ENCODE measurements around the gene CD300LG. TPM values are rescaled to one million over a fixed set of nuclear protein-coding genes. Genes with fewer than 3 reads are reported as not detected.

CD300LG gene
- total RNA-seq, 1 experiment from 2014 or later, result not detected

GRCh38 chr17:43800736-43801135 is 46.2 kb upstream of the CD300LG start:
- no peak for DNase-seq
- no peak overlapping the region for H3K27ac Mint-ChIP-seq (ENCODE audit: unreplicated experiment)
- ChIA-PET POLR2A (no interaction called here), CTCF (no interaction called here)
- no peak overlapping the region for H3K4me3 ChIP-seq (ENCODE audit: low read depth, low read length)
- H3K4me1 Mint-ChIP-seq (ENCODE audit: low read depth, unreplicated experiment), result peaks cover 34% of the 10 kb centered on the region
- H3K36me3 Mint-ChIP-seq (ENCODE audit: insufficient read depth, unreplicated experiment), result no peaks in the 10 kb centered on the region
- no peak for TF ChIP-seq CTCF (IDR thresholded peaks at IDR 0.05; ENCODE audit: insufficient read depth in 1 of 2, low read depth in 1 of 2, low read length in 1 of 2, severe bottlenecking in 1 of 2, unreplicated experiment in 1 of 2)
- intact Hi-C loops (cut with micrococcal nuclease; ENCODE audit: unreplicated experiment), result no loop called here
- no TSS peak for BruUV-seq (replicated peaks)
- H3K27me3 ChIP-seq (replicated peaks; ENCODE audit: control insufficient read depth, insufficient read depth, low read length), result no peaks in the 10 kb centered on the region
- H3K27me3 Mint-ChIP-seq (ENCODE audit: insufficient read depth, unreplicated experiment), result no peaks in the 10 kb centered on the region
- H3K4me3 Mint-ChIP-seq (ENCODE audit: unreplicated experiment), result no peak overlapping the region
- H3K9me3 ChIP-seq, result peaks cover 9% of the 10 kb centered on the region; the same call in 1 of the 2 replicates
- peaks cover 11% of the 10 kb centered on the region for H3K9me3 Mint-ChIP-seq (ENCODE audit: unreplicated experiment)
- peaks cover 22% of the 10 kb centered on the region for H3K4me1 ChIP-seq
- no peaks in the 10 kb centered on the region for H3K36me3 ChIP-seq (ENCODE audit: control insufficient read depth, insufficient read depth, low read length)

DNA sequence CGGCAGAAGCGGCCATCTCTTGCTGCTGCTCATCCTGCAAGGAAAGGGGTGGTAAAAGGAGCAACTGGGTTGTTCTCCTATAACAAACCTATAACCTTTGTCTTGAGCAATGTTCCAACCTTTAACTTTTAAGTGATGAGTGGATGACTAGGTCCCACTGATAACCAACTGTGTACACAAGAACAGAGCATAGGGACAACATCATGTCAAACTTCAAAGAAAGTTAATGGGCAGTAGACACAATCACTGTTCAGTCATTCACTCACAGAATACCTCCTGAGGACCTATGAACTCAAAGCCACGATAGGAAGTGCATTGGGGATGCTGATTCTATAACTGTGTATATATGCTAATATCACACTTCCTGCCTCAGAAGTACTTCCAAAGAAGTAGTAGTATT is 45.1 kb upstream of the CD300LG start:
- CTCF ChIA-PET, result no interaction called here
- H3K4me3 Mint-ChIP-seq (ENCODE audit: unreplicated experiment), result no peak overlapping the region

GRCh38 chr17:43803758-43804157 is 43.2 kb upstream of the CD300LG start:
- Mint-ChIP-seq H3K4me3 (ENCODE audit: unreplicated experiment) (no peak overlapping the region), H3K36me3 (ENCODE audit: insufficient read depth, unreplicated experiment) (no peaks in the 10 kb centered on the region), H3K27me3 (ENCODE audit: insufficient read depth, unreplicated experiment) (no peaks in the 10 kb centered on the region), H3K9me3 (ENCODE audit: unreplicated experiment) (no peaks in the 10 kb centered on the region), H3K4me1 (ENCODE audit: low read depth, unreplicated experiment) (peaks cover 34% of the 10 kb centered on the region), H3K27ac (ENCODE audit: unreplicated experiment) (no peak overlapping the region)
- ChIA-PET POLR2A (interaction anchor here (1.1 kb wide), 1 partner anchor 25 kb away, joined by 5 read pairs; the partner anchor contains the start of gene DUSP3), CTCF (no interaction called here)
- BruUV-seq (replicated peaks), result no TSS peak
- Histone ChIP-seq H3K4me1 (peaks cover 22% of the 10 kb centered on the region), H3K9me3 (no peaks in the 10 kb centered on the region), H3K27me3 (replicated peaks; ENCODE audit: control insufficient read depth, insufficient read depth, low read length) (no peaks in the 10 kb centered on the region), H3K4me3 (ENCODE audit: low read depth, low read length) (no peak overlapping the region), H3K36me3 (ENCODE audit: control insufficient read depth, insufficient read depth, low read length) (no peaks in the 10 kb centered on the region)
- intact Hi-C loops (cut with micrococcal nuclease; ENCODE audit: unreplicated experiment), result no loop called here
- no peak for TF ChIP-seq CTCF (IDR thresholded peaks at IDR 0.05; ENCODE audit: insufficient read depth in 1 of 2, low read depth in 1 of 2, low read length in 1 of 2, severe bottlenecking in 1 of 2, unreplicated experiment in 1 of 2)
- DNase-seq, result peak in 1 of 2 experiments; percentile 7

More for the DNA sequence above, 45.1 kb upstream of the CD300LG start:
- Histone ChIP-seq H3K27me3 (replicated peaks; ENCODE audit: control insufficient read depth, insufficient read depth, low read length) (no peaks in the 10 kb centered on the region), H3K9me3 (peaks cover 9% of the 10 kb centered on the region; the same call in 1 of the 2 replicates), H3K4me3 (ENCODE audit: low read depth, low read length) (no peak overlapping the region), H3K4me1 (peaks cover 22% of the 10 kb centered on the region), H3K36me3 (ENCODE audit: control insufficient read depth, insufficient read depth, low read length) (no peaks in the 10 kb centered on the region)
- intact Hi-C loops (cut with micrococcal nuclease; ENCODE audit: unreplicated experiment), result no loop called here
- Mint-ChIP-seq H3K36me3 (ENCODE audit: insufficient read depth, unreplicated experiment) (no peaks in the 10 kb centered on the region), H3K27ac (ENCODE audit: unreplicated experiment) (no peak overlapping the region), H3K4me1 (ENCODE audit: low read depth, unreplicated experiment) (peaks cover 34% of the 10 kb centered on the region), H3K9me3 (ENCODE audit: unreplicated experiment) (peaks cover 7% of the 10 kb centered on the region), H3K27me3 (ENCODE audit: insufficient read depth, unreplicated experiment) (no peaks in the 10 kb centered on the region)
- no peak for TF ChIP-seq CTCF (IDR thresholded peaks at IDR 0.05; ENCODE audit: insufficient read depth in 1 of 2, low read depth in 1 of 2, low read length in 1 of 2, severe bottlenecking in 1 of 2, unreplicated experiment in 1 of 2)
- POLR2A ChIA-PET, result no interaction called here
- no TSS peak for BruUV-seq (replicated peaks)
- peak in 1 of 2 experiments; percentile 51 for DNase-seq

Measured in Caco-2 (cell line).